ENCODE measurements around the gene DPP10.

The DPP10 gene

GRCh38 chr2:114609203-114609602 lies 166.8 kb downstream of the DPP10 start:
- no peak for DNase-seq (ENCODE audit: low read depth)

- no peak for DNase-seq (ENCODE audit: low read depth)
These were observed 167.4 kb downstream of the DPP10 start for GRCh38 chr2:114609801-114610200.

- DNase-seq (ENCODE audit: low read depth): no peak
These were observed 168.2 kb downstream of the DPP10 start for GRCh38 chr2:114610677-114611076.

- no peak for DNase-seq (ENCODE audit: low read depth)
These were observed 172.2 kb downstream of the DPP10 start for GRCh38 chr2:114614592-114614991.

- no peak for DNase-seq (ENCODE audit: low read depth)
These were observed 186.0 kb downstream of the DPP10 start for GRCh38 chr2:114628481-114628880.

- DNase-seq (ENCODE audit: low read depth): no peak
These were observed 188.7 kb downstream of the DPP10 start for GRCh38 chr2:114631146-114631545.

GRCh38 chr2:114642166-114642770 lies 199.8 kb downstream of the DPP10 start:
- no peak for DNase-seq (ENCODE audit: low read depth)

- no peak for DNase-seq (ENCODE audit: low read depth)
These were observed 200.6 kb downstream of the DPP10 start for GRCh38 chr2:114642988-114643553.

GRCh38 chr2:114651933-114652332 lies 209.5 kb downstream of the DPP10 start:
- no peak for DNase-seq (ENCODE audit: low read depth)

- no peak for DNase-seq (ENCODE audit: low read depth)
These were observed 217.4 kb downstream of the DPP10 start for GRCh38 chr2:114659880-114660279.

- no peak for DNase-seq (ENCODE audit: low read depth)
These were observed 219.8 kb downstream of the DPP10 start for GRCh38 chr2:114661971-114662939.

GRCh38 chr2:114668415-114668814 lies 226.0 kb downstream of the DPP10 start:
- DNase-seq (ENCODE audit: low read depth): no peak

GRCh38 chr2:114683251-114683650 lies 240.8 kb downstream of the DPP10 start:
- DNase-seq (ENCODE audit: low read depth): no peak

- DNase-seq (ENCODE audit: low read depth): no peak
These were observed 242.0 kb downstream of the DPP10 start for GRCh38 chr2:114684403-114684802.

GRCh38 chr2:114685102-114685501 lies 242.7 kb downstream of the DPP10 start:
- DNase-seq (ENCODE audit: low read depth): no peak

GRCh38 chr2:114688241-114688640 lies 245.8 kb downstream of the DPP10 start:
- DNase-seq (ENCODE audit: low read depth): no peak

GRCh38 chr2:114698520-114698919 lies 256.1 kb downstream of the DPP10 start:
- no peak for DNase-seq (ENCODE audit: low read depth)

GRCh38 chr2:114699423-114699944 lies 257.0 kb downstream of the DPP10 start:
- DNase-seq (ENCODE audit: low read depth): no peak

GRCh38 chr2:114700440-114700839 lies 258.0 kb downstream of the DPP10 start:
- no peak for DNase-seq (ENCODE audit: low read depth)

GRCh38 chr2:114709936-114710850 lies 267.8 kb downstream of the DPP10 start:
- DNase-seq (ENCODE audit: low read depth): no peak

GRCh38 chr2:114714313-114714712 lies 271.9 kb downstream of the DPP10 start:
- DNase-seq (ENCODE audit: low read depth): no peak

GRCh38 chr2:114717049-114717448 lies 274.6 kb downstream of the DPP10 start:
- DNase-seq (ENCODE audit: low read depth): no peak

Data from stromal cell of bone marrow (primary cell).